Erythroblast (primary cell): ENCODE results near the gene TOP3B.

ENCODE experiments used
- GATA1 ChIP-seq: IDR thresholded peaks from 2 replicates; pipeline ENCODE4 v1.6.1; 2011; ENCODE audit warnings: low read depth, mild to moderate bottlenecking, control low read depth, low read length, moderate library complexity
- POLR2A ChIP-seq: IDR thresholded peaks from 2 replicates; pipeline ENCODE4 v1.6.1; 2011; ENCODE audit warnings: mild to moderate bottlenecking, low read length

DNA sequence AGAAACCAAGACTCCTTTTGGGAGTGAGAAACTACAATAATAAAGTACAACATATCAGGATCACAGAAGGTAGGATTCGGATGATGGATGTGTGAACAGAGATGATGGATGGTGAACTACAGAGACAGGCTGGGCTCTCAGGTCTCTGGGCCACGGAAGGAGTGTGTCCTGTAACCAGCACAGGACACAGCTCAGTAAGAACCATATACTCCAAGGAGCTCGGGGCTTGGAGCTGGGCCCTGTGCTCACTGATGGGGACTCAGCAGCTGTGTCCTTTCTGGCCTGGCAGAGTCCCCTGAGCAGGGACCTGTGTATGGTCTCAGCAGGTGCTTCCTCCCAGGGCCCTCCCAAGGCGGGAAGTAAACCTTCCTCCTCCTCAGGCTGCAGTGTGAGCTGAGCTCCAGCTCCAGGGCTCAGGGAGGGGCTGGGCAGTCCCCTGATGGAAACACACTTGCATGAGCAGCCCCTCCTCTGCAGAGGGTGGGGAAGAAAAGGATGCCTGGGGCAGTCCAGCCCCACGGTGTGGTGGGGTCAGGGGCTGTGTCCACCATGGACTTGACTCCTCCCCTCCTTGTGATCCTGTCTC, 39.8 kb upstream of the TOP3B start:
- TF ChIP-seq POLR2A (no peak), GATA1 (no peak)
